GM12873 (cell line): ENCODE results near the gene VSIG10.

Experiments used
- TF ChIP-seq, protein P1 (sequence below): IDR thresholded peaks from 2 replicates; pipeline ENCODE4 v1.5.1; 2012; ENCODE audit warnings: low read depth, mild to moderate bottlenecking, moderate library complexity, low read length, control low read depth; ENCODE audit not compliant: insufficient read depth; ENCODE audit errors: missing control alignments

The VSIG10 gene

GRCh38 chr12:118089782-118090181 is 14.0 kb downstream of the VSIG10 start:
- TF ChIP-seq, protein P1, sequence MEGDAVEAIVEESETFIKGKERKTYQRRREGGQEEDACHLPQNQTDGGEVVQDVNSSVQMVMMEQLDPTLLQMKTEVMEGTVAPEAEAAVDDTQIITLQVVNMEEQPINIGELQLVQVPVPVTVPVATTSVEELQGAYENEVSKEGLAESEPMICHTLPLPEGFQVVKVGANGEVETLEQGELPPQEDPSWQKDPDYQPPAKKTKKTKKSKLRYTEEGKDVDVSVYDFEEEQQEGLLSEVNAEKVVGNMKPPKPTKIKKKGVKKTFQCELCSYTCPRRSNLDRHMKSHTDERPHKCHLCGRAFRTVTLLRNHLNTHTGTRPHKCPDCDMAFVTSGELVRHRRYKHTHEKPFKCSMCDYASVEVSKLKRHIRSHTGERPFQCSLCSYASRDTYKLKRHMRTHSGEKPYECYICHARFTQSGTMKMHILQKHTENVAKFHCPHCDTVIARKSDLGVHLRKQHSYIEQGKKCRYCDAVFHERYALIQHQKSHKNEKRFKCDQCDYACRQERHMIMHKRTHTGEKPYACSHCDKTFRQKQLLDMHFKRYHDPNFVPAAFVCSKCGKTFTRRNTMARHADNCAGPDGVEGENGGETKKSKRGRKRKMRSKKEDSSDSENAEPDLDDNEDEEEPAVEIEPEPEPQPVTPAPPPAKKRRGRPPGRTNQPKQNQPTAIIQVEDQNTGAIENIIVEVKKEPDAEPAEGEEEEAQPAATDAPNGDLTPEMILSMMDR, result no peak

- TF ChIP-seq, protein P1, result no peak
These were observed 21.6 kb downstream of the VSIG10 start for GRCh38 chr12:118082161-118082560.

DNA sequence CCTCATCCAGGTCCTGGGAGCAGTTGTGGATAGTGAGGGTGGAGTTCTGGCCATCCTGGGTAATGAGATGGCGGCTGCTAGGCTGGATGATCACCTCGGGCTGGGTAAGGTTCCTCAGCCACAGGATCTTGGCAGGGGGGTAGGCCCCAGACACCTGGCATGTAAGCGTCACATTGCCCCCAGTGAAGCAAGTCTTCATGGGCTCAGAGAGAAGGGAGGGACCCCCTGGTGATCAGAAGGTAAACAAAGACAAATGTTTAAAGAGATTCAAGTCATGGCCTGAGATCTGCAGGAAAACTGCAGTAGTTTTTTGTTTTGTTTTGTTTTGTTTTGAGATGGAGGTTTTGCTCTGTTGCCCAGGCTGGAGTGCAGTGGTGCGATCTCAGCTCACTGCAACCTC is 30.0 kb downstream of the VSIG10 start:
- TF ChIP-seq, protein P1, result no peak

GRCh38 chr12:118070650-118071049 is 33.2 kb downstream of the VSIG10 start:
- TF ChIP-seq, protein P1, result no peak

- TF ChIP-seq, protein P1, result no peak
These were observed 35.4 kb downstream of the VSIG10 start for GRCh38 chr12:118068445-118068844.

- TF ChIP-seq, protein P1, result no peak
These were observed 38.4 kb downstream of the VSIG10 start for GRCh38 chr12:118065380-118065779.

GRCh38 chr12:118064608-118065007 is 39.2 kb downstream of the VSIG10 start:
- TF ChIP-seq, protein P1, result peak; percentile 65
